Suprapubic skin (tissue), 4 donors: Measurements from ENCODE around the gene CTNNA3.

Experiments
- EP300 ChIP-seq: sonication (generic); formaldehyde crosslinking; IDR thresholded peaks from one replicate; pipeline ENCODE4 v1.6.1; 2017; ENCODE audit warnings: antibody characterized with exemption
- POLR2AphosphoS5 ChIP-seq, 3 donors: sonication (generic); formaldehyde crosslinking; IDR thresholded peaks; one replicate each; pipeline ENCODE4 v1.6.1; 2017; ENCODE audit warnings: antibody characterized with exemption in 3 of 3
- TF ChIP-seq, protein P1 (sequence below), 2 donors: fragments of 200-600 bp in 1 of 2; fragments of 450-650 bp in 1 of 2; sonication (generic) in 1 of 2; IDR thresholded peaks; one replicate each; pipeline ENCODE4 v1.5.1; 2016 to 2019; ENCODE audit warnings: antibody characterized with exemption in 2 of 2, mild to moderate bottlenecking in 1 of 2, moderate library complexity in 1 of 2

GRCh38 chr10:67662415-67662814 lies 33.6 kb downstream of the CTNNA3 start:
- TF ChIP-seq, protein P1, sequence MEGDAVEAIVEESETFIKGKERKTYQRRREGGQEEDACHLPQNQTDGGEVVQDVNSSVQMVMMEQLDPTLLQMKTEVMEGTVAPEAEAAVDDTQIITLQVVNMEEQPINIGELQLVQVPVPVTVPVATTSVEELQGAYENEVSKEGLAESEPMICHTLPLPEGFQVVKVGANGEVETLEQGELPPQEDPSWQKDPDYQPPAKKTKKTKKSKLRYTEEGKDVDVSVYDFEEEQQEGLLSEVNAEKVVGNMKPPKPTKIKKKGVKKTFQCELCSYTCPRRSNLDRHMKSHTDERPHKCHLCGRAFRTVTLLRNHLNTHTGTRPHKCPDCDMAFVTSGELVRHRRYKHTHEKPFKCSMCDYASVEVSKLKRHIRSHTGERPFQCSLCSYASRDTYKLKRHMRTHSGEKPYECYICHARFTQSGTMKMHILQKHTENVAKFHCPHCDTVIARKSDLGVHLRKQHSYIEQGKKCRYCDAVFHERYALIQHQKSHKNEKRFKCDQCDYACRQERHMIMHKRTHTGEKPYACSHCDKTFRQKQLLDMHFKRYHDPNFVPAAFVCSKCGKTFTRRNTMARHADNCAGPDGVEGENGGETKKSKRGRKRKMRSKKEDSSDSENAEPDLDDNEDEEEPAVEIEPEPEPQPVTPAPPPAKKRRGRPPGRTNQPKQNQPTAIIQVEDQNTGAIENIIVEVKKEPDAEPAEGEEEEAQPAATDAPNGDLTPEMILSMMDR (IDR thresholded peaks at IDR 0.05), result no peak
- TF ChIP-seq EP300 (no peak), POLR2AphosphoS5 (IDR thresholded peaks at IDR 0.05) (no peak)
